ENCODE data around the gene MAP3K12.

Gene MAP3K12

GRCh38 chr12:53463802-53464560 lies 35.3 kb downstream of the MAP3K12 start:
- no peak overlapping the region for H3K4me2 ChIP-seq (ENCODE audit: low read length)
- no peak overlapping the region for H2AFZ ChIP-seq
- H3K36me3 ChIP-seq (ENCODE audit: control insufficient read depth, insufficient read depth, low read length), result no peaks in the 10 kb centered on the region
- no peaks in the 10 kb centered on the region for H3K27me3 ChIP-seq (ENCODE audit: control insufficient read depth, insufficient read depth, low read length)
- H3K27ac ChIP-seq, result no peak overlapping the region
- H3K4me3 ChIP-seq (ENCODE audit: low read depth, low read length), result no peak overlapping the region
- H3K9ac ChIP-seq, result no peak overlapping the region
- TF ChIP-seq, protein P1, sequence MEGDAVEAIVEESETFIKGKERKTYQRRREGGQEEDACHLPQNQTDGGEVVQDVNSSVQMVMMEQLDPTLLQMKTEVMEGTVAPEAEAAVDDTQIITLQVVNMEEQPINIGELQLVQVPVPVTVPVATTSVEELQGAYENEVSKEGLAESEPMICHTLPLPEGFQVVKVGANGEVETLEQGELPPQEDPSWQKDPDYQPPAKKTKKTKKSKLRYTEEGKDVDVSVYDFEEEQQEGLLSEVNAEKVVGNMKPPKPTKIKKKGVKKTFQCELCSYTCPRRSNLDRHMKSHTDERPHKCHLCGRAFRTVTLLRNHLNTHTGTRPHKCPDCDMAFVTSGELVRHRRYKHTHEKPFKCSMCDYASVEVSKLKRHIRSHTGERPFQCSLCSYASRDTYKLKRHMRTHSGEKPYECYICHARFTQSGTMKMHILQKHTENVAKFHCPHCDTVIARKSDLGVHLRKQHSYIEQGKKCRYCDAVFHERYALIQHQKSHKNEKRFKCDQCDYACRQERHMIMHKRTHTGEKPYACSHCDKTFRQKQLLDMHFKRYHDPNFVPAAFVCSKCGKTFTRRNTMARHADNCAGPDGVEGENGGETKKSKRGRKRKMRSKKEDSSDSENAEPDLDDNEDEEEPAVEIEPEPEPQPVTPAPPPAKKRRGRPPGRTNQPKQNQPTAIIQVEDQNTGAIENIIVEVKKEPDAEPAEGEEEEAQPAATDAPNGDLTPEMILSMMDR (IDR thresholded peaks at IDR 0.05), result no peak
- H3K9me3 ChIP-seq (ENCODE audit: control insufficient read depth, low read length), result no peaks in the 10 kb centered on the region
- peaks cover 13% of the 10 kb centered on the region for H3K4me1 ChIP-seq
- peaks cover 50% of the 10 kb centered on the region for H3K79me2 ChIP-seq

DNA sequence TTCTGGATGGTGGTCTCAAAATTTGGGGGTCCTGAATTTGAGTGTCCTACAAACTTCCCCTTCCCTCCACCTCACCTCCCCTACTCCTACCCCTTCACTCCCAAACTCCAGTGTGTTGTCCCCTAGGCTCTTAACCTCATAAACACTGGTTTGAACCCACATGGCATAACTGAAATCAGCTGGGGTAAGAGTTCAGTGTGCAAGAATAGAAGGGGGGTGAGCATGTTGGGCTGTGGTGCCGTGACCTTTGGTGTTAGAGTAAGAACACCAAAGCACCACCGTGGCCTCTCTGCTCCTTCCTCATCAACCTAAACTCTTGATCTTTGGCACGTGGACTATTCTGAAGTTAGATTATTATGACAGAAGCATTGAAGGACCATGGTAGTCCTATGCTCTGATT lies 36.3 kb downstream of the MAP3K12 start:
- Histone ChIP-seq H3K4me1 (peaks cover 13% of the 10 kb centered on the region), H3K27ac (no peak overlapping the region), H3K27me3 (ENCODE audit: control insufficient read depth, insufficient read depth, low read length) (no peaks in the 10 kb centered on the region), H3K36me3 (ENCODE audit: control insufficient read depth, insufficient read depth, low read length) (no peaks in the 10 kb centered on the region), H3K9ac (no peak overlapping the region), H3K79me2 (peaks cover 50% of the 10 kb centered on the region), H2AFZ (no peak overlapping the region), H3K4me2 (ENCODE audit: low read length) (no peak overlapping the region), H3K4me3 (ENCODE audit: low read depth, low read length) (no peak overlapping the region), H3K9me3 (ENCODE audit: control insufficient read depth, low read length) (no peaks in the 10 kb centered on the region)
- TF ChIP-seq, protein P1 (IDR thresholded peaks at IDR 0.05), result no peak

GRCh38 chr12:53461591-53461990 lies 37.7 kb downstream of the MAP3K12 start:
- H3K4me1 ChIP-seq, result peaks cover 13% of the 10 kb centered on the region
- H3K9me3 ChIP-seq (ENCODE audit: control insufficient read depth, low read length), result no peaks in the 10 kb centered on the region
- H3K36me3 ChIP-seq (ENCODE audit: control insufficient read depth, insufficient read depth, low read length), result no peaks in the 10 kb centered on the region
- H2AFZ ChIP-seq, result no peak overlapping the region
- no peak overlapping the region for H3K4me3 ChIP-seq (ENCODE audit: low read depth, low read length)
- H3K27ac ChIP-seq, result no peak overlapping the region
- no peaks in the 10 kb centered on the region for H3K27me3 ChIP-seq (ENCODE audit: control insufficient read depth, insufficient read depth, low read length)
- peaks cover 52% of the 10 kb centered on the region for H3K79me2 ChIP-seq
- TF ChIP-seq, protein P1 (IDR thresholded peaks at IDR 0.05), result no peak
- no peak overlapping the region for H3K4me2 ChIP-seq (ENCODE audit: low read length)
- H3K9ac ChIP-seq, result no peak overlapping the region

DNA sequence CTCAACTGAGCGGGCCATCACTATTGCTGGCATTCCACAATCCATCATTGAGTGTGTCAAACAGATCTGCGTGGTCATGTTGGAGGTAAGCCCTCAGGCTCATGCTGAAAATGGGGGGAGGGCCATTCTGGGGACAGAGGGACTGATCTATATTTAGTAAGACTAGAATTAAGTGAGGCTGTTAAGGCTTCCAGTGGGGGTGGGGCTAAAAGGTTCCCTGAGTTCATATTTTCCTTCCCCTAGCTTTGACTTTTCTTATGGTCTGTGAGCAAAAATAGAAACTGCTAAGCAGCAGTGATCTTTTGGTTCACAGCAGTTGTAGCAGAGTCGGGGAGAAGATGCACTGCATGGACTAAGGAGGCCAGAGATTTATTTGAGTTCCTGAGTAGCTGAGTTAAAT lies 38.2 kb downstream of the MAP3K12 start:
- H3K9me3 ChIP-seq (ENCODE audit: control insufficient read depth, low read length), result no peaks in the 10 kb centered on the region
- TF ChIP-seq, protein P1 (IDR thresholded peaks at IDR 0.05), result no peak
- no peaks in the 10 kb centered on the region for H3K36me3 ChIP-seq (ENCODE audit: control insufficient read depth, insufficient read depth, low read length)
- no peak overlapping the region for H3K4me2 ChIP-seq (ENCODE audit: low read length)
- no peak overlapping the region for H3K27ac ChIP-seq
- no peak overlapping the region for H3K9ac ChIP-seq
- peaks cover 52% of the 10 kb centered on the region for H3K79me2 ChIP-seq
- no peak overlapping the region for H3K4me3 ChIP-seq (ENCODE audit: low read depth, low read length)
- H3K27me3 ChIP-seq (ENCODE audit: control insufficient read depth, insufficient read depth, low read length), result no peaks in the 10 kb centered on the region
- no peak overlapping the region for H2AFZ ChIP-seq
- peaks cover 13% of the 10 kb centered on the region for H3K4me1 ChIP-seq

- H3K79me2 ChIP-seq, result peaks cover 55% of the 10 kb centered on the region
- H3K4me3 ChIP-seq (ENCODE audit: low read depth, low read length), result no peak overlapping the region
- H2AFZ ChIP-seq, result no peak overlapping the region
- no peaks in the 10 kb centered on the region for H3K27me3 ChIP-seq (ENCODE audit: control insufficient read depth, insufficient read depth, low read length)
- H3K27ac ChIP-seq, result no peak overlapping the region
- no peak overlapping the region for H3K9ac ChIP-seq
- no peaks in the 10 kb centered on the region for H3K36me3 ChIP-seq (ENCODE audit: control insufficient read depth, insufficient read depth, low read length)
- TF ChIP-seq, protein P1 (IDR thresholded peaks at IDR 0.05), result no peak
- no peaks in the 10 kb centered on the region for H3K9me3 ChIP-seq (ENCODE audit: control insufficient read depth, low read length)
- H3K4me2 ChIP-seq (ENCODE audit: low read length), result no peak overlapping the region
- peaks cover 18% of the 10 kb centered on the region for H3K4me1 ChIP-seq
Measured at GRCh38 chr12:53459097-53459496, 40.2 kb downstream of the MAP3K12 start.

Measured in parathyroid adenoma (tissue), 2 donors.